DMS114 treated with DMSO at 0.1 percent for 48 hours (cell line): ENCODE measurements around the gene DNM1.

ENCODE experiments used
- DNase-seq: peaks from one replicate; lab custom pipeline; 2025; ENCODE audit not compliant: unreplicated experiment; lab: John Stamatoyannopoulos, UW

DNM1 gene

GRCh38 chr9:128304136-128304970 lies 101.2 kb downstream of the DNM1 start:
- DNase-seq, result no peak
